GM19351 (cell line): Measurements from ENCODE around the gene FAM177B.

Source experiments
- ATAC-seq: cut with Tn5 transposase; IDR thresholded peaks from one replicate; pipeline ENCODE4 v1.9.1; 2021; ENCODE audit warnings: mild to moderate bottlenecking, moderate library complexity; ENCODE audit not compliant: unreplicated experiment

Gene FAM177B

DNA sequence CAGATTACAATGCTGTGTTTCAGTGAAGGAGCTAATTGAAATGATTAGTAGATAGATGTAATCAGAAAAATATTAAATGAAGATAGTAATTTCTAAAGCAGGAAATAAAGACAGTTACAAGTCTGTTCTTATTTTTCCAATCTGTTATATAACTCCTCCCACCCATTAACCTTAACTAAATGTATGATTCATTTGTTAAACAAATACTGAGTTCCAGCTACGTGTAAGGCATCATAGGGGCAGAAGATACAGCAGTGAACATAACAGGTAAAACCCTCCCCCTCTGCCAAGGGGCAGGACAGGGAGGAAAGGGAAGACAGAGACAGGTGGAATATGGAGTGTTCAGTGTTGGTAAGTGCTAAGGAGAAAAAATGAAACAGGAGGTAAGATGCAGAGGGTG is at the start of gene FAM177B:
FAM177B (plus strand) TSS at position 231 of the 400 bp plus-strand sequence. CDS start 9,344 bp downstream, outside the sequence.
- no peak for ATAC-seq

DNA sequence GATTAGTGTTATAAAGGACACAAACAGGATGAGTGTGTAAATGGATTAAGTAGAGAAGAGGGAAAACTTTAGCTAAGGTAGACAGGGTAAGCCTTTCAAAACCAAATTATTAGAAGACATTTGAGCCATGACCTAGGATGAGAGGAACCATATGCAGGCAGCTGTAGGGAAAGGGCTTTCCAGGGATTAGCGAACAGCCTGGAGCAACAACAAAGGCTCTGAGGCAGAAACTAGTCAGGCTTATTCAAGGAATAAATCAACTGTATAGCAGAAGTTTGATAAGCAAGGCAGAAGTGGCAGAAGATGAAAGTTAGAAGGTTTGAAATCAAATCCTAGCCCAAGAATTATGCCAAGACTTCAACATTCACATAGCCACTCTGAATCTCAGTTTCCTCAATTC is 46.0 kb upstream of the FAM177B start:
- no peak for ATAC-seq

DNA sequence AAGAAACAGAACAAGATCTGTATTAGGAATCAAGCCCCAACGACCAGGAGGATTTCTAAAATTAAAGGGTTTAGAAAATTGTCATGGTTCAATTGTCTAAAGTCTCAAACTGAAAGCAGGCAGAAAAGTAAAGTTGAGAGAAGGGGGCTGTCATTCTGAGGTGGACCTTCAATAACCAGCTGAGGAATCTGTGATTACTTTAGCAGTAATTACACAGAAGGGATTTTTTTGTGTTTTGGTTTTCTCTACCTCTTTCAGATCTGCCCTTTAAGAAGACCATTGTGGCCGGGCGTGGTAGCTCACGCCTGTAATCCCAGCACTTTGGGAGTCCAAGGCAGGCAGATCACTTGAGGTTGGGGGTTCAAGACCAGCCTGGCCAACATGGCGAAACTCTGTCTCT is 42.1 kb upstream of the FAM177B start:
- no peak for ATAC-seq

DNA sequence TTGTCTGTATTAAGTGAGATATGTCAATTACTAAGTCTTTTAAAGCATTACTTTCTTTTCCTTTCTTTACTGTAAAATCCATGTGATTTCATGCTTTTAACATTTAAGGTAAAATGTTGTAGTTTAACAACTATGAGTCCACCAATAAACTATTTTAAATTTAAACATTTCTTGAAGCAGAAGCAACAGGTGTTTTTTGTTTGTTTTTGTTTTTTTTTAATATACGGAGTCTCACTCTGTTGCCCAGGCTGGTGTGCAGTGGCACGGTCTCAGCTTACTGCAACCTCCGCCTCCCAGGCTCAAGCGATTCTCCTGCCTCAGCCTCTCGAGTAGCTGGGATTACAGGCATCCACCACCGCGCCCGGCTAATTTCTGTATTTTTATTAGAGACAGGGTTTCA is 40.3 kb upstream of the FAM177B start:
- ATAC-seq = no peak

DNA sequence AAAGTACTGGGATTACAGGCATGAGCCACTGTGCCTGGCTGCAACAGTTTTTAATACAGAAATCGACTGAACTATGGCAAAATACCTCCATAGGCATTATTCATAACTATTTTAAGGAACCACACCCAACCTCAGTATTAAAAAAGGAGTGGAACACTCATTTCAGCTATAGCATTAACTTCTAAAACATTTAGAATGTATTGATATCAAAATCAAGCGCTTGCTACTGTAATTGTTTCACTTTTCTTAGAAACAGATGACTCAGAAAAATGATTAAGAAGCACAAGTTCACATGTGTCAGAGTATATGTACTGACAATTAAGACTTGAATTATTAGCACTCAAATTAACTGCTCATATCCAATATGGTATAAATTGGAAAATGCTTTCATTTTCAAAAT is 39.8 kb upstream of the FAM177B start:
- no peak for ATAC-seq

DNA sequence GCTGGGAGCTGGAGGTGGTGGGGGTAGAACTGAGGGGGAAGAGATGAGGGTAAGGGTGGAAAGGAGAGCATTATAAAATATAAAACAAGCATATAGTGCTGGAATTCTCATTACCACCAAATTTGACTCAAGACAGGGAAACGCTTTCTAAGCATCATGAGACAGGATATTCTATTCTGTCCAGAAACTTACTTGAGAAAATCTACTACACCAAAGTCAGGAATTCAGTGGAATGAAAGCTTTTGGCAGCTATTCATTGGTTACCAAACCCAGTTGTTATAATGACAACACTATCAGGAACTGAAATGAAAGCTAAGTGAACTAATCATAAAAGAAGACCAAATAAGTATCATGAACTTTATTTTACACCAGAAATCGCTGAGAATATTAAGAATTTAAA is 39.2 kb upstream of the FAM177B start:
- no peak for ATAC-seq

DNA sequence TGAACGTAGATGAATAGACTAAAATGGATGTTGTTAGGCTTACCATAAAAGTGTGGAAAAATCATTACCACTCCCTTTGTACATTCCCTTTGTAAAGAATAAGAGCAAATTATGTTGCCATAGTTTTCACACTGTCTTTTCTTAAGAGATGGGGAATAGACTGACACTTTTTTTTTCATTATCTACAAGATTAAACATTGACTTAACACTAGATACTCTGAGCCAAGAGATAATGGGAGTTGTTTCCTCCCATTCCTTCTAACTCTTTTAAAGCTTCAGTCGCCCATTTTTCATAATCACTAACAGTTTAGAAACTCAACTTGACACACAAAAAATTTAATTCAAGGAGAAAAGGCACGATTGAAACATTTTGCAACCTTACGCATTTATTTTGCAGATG is 34.8 kb upstream of the FAM177B start:
- no peak for ATAC-seq

DNA sequence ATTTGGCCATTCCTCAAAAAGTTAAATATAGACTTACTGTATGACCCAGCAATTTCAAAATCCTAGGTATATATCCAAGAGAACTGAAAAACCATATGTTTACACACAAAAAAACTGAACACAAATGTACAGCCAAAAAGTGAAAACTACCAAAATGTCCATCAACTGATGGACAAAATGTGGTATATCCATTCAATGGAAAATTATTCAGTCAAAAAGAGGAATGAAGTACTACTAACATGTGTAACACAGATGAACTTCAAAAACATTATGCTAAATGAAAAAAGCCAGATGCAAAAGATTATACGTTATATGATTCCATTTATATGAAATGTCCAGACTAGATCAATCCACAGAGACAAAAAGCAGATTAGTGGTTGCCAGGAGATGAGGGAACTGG is 32.7 kb upstream of the FAM177B start:
- ATAC-seq = no peak

DNA sequence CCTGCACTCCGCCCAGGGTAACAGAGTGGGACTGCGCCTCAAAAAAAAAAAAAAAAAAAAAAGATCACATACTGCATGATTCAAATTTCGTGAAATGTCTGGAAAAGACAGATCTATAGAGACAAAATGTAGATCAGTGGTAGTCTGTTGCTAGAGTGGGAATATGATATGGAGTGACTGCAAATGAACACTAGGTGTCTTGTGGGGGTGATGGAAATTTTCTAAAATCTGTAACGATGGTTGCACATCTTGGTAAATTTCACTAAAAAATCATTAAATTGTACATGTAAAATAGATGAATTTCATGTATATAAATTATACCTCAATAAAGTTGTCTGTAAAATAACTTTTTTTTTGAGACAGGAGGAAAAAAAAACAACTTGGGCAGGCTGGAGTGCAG is 30.2 kb upstream of the FAM177B start:
- no peak for ATAC-seq

DNA sequence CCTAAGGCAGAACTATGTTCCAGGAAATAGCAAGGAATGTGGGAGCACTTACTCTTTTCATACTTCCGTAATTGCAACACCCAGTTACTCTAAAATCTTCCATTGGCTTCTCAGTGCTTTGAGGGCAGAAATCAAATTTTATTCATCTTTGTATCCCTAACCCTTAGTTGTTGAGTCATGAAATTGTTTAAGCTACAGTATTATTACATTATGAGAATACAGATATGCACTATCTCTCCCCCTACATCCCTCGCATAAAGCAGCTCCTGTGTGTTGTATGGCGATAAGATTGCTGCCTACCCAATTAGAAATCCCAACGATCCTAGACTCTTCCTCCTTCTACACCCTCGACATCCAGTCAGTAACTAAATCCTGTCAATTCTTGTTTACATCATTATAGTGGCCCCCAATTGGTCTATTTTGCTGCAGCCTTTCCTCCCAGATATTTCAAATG is 27.3 kb upstream of the FAM177B start:
- no peak for ATAC-seq

DNA sequence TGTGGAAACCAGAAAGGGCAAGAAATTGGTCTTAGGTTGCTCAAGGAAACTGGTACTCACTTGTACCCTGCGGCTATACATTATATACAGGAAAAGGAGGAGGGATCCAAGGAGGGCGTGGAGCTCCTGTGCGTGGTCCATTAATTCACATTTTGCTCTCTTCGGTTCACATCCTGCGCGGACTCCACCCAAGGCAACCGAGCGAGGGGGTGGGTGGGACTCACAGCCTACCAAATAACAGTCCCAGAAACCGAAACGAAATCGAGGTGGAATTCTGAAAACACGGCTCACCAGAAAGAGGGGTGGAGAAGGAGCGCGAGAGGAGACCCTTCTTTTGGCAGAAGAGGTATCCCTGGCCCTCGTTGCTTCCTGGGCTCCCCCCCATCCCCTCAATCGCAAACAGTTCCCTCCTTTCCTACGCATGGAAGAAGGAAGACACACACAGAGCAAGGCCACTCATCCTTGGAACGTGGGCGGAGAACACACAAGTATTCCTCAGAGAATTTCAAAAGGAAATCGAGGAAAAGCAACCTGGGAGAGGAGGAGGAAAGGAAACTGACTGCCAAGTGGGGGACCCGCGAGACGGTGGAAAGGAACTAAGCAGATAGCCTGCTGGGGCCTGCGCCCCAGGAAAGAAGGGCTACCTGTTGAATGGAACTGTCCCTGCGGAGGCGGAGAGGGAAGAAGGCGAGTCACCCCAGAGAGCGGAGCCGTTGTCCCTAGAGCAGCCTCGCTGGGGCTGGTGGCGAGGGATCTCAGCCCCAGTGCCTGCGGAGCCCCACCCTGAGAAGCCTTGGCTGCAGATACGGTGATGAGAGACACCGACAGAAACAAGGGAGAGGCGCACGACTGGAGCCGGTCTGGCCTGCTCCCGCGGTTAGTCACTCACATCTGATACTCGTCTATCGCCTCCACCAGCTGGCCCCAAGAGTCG is 25.4 kb upstream of the FAM177B start:
- peak; percentile 47 for ATAC-seq

DNA sequence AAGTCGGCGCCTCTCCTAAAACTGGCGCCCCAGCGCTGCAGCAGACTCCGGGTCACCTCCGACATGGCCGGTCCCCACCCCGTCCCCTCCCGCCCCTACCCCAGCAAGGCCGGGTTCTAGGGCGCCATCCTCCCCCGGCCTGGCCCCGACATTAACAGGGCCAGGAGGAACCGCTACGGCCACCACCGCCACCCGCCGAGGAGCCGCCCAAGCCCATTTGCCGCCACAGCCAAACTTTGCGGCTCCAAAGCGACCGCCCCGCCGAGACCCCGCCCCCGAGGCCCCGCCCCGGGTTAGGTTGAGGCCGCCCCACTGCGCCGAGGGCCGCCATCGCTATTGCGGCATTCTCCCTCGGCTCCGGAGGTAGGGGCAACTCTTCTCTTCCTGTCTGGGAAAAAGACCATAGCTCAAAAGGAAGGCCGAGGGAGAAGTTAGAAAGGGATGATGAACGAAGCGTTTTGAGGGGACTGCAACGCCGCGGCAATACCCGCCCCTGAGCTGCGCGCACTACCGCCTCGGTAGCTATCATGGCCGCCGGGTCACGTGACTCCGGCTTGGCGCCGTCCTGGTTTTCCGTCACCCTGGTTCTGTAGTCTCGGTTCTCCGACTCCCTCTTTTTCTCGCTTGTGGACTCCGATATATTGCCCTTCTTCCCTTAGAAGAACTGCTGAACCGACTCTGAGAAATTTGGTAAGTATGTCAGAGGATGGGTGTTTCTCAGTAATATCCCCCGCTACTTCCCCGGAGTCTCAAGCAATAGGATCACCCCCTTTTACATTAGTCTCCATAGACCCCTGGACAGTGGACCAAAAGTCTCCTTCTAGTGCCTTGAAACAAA is 24.5 kb upstream of the FAM177B start, which contains the start of the genes AIDA and BROX:
AIDA (minus strand) TSS at position 239 of the 838 bp plus-strand sequence; CDS start at position 65, 174 bp downstream.
BROX (plus strand) TSS at position 312 of the 838 bp plus-strand sequence. CDS start 3,136 bp downstream, outside the sequence.
- ATAC-seq = peak; percentile 79

DNA sequence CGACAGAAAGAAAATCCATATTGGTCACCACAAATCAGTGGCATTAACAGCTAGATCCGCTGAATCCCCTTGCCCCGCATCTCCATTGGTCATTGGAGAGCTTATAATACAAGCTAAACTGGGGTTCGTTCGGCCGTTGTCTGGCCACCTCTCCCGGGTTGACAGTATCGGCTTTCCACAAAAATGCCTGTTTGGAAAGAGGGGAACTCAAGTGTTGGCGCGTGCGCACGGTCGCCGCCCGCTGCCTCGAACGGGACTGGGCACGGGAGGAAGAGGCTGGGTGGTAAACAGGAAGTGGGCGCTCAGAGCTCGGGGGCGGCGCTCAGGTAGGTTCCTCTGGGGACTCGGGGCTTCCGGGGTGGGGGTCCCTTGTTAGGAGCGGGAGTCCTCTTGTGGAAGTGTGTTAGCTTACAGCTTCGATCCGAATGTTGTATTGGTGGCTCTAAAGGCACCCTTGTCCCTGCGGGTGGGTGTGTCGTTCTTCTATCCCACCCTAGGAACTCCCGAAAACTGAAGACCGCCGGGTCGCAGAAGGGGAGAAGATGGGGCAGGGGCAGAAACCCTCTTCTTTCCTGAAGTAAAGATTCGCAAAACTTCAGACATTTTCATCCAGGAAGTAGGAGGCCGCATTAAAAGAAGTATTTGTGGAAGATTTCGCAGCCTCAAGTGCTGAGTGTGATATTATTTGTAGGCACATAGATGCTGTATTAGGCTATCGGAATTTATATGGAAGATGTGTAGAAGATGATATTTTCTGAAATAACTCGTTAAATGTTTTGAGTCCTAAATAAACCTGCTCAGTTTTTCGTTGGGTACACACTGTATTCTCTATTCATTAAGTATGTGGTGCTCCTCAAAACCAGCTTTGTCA is 23.7 kb upstream of the FAM177B start:
- peak; percentile 54 for ATAC-seq

DNA sequence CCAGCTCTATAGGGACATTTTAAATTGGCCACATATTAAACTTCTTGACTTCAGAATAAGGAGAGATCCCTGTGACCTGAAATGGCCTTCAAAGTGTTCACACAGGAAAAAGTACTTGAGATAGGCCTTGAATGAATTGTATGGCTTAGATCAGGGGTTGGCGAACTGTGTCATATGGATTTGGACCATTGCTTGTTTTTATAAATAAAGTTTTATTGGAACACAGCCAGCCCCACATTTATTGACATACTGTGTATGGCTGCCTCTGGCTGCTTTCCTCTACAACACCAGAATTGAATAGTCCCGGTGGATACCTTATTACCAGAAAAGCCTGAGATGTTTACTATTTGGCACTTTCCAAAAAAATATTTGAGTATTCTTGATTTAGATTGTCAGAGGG is 20.6 kb upstream of the FAM177B start:
- no peak for ATAC-seq

DNA sequence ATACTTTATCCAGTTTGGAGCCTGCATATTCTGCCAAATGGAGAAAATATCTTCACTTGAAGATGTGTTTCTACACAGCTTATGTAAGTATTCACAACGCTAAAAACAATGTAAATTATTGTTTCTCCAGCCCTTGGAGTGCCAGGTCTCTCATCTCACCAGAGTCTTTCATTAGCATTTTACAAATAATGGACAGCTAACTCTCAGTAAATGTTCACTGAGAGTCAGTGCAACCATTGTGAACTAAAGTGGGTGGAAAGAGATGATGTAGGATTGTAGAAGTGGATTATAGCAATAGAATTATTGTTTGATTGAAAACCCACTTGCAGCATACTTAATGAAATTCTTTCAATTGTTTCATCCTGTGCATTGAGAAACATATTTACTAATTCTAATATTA is 8.3 kb upstream of the FAM177B start:
- no peak for ATAC-seq

DNA sequence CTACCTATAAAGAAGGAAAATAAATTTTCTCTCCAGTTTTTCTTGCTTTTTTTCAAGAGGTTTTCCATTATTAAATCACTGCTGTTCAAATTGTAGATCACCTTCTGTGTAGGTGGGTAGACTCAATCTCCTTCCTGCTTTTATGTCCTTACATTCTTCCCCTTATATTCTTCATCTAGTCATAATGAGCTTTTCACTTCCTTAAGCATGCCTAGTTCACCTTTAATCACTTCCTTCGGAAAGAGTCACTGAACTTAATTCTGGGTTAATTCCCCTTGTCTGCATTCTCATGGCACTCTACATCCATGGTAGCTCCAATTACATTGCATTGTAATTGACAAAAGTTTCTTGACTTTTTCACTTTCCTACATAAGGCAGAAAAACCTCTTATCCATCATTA is 6.1 kb upstream of the FAM177B start:
- no peak for ATAC-seq

DNA sequence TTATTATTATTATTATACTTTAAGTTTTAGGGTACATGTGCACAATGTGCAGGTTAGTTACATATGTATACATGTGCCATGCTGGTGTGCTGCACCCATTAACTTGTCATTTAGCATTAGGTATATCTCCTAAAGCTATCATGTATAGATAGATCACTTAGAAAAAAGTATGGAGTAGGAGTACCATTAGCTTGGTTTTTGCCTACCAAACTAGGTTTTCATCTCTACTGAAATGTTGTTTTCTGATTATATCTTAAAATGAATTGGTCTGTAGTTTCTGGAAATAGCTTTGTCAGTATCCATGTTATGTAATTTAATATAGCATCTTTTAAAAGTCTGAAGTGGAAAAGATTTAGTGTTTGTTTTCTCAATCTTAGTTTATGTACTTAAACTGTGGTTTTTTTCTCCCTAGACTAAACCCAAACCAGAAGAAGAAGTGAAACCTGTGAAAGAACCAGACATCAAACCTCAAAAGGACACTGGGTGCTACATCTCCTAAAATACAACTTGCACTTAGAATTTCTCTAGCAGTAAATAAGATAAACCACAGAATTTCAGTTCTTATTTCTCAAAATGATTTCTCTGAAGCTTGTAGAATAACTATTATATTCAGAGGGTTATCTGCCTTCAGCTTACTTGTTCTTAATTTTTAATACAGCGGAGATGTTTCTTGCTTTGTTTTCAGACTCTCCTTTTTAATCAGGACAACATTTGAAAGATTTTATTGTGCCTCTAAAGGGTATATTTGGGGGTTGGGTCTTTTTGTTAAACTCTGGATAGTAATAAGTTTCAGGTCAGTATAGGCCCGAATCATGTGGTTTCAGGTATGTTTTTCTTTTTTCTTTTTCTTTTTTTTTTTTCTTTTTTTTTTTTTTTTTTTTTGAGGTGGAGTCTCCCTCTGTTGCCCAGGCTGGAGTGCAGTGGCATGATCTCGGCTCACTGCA is 4.5 kb upstream of the FAM177B start:
- ATAC-seq = peak; percentile 98

DNA sequence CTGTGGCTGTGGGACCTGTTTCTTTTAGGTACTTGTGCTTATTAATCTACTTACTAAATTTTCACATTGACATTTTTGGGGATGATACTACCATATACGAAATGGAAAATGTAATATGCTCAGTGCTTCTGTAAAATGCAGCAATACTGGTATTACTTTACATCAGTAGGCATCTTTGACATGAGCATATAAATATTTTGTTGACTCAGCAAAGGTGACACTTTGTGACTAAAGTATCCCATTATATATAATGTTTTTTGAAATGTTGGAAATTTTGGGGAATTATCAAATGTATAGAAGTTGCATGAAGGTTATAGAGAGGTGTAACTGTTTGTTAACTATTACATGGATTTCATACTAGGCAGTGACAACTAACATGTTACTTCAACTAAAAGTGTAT is 2.3 kb upstream of the FAM177B start:
- no peak for ATAC-seq

DNA sequence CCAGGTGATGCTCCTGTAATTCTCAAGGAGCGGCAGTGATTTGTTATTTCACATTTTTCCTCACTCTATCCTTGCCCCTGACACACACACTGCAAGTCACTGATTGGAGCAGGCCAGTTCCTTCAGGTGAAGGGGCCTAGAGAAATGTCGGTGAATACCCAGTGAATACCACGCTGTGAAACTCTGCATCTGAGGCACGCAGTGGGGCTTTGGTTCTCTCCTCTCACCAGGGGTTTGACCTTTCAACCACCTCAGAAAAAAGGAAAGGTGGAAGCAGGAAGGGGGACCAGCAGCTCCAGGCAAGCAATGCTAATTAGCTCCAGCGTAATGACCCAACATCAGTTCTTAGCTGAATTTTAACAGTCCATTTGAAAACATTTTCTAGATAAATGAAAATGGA is 532 bp upstream of the FAM177B start:
- ATAC-seq = no peak
